WTC11 (cell line): ENCODE measurements around the gene RNGTT. TPM values are rescaled to one million over a fixed set of nuclear protein-coding genes. Genes with fewer than 3 reads are reported as not detected.

Source experiments
- ATAC-seq: fragments of 200-7000 bp; cut with Tn5 transposase; 2 replicates; pipeline ENCODE4 v1.10.0; 2021; ENCODE audit warnings: mild to moderate bottlenecking, moderate library complexity
- CTCF ChIA-PET: fragments of 300-600 bp; sonication (Branson Sonifier 250); formaldehyde crosslinking; loops from one replicate; lab custom pipeline; 2021; ENCODE audit warnings: antibody characterized with exemption; lab: Charles Lee
- POLR2A ChIA-PET: fragments of 350-600 bp; sonication (Branson Sonifier 250); formaldehyde crosslinking; loops from one replicate; lab custom pipeline; 2021; ENCODE audit warnings: antibody characterized with exemption; lab: Charles Lee
- DNase-seq: peaks from one replicate; pipeline ENCODE4 v3.0.0; 2021; ENCODE audit warnings: low spot score
- H3K27ac Mint-ChIP-seq: 2 replicates; pipeline ENCODE4 v1.8.0; 2021; ENCODE audit warnings: mixed read lengths
- H3K27me3 Mint-ChIP-seq: 2 replicates; pipeline ENCODE4 v1.8.0; 2021; ENCODE audit warnings: low read depth, mild to moderate bottlenecking, moderate library complexity, mixed read lengths
- H3K36me3 Mint-ChIP-seq: 2 replicates; pipeline ENCODE4 v1.8.0; 2021; ENCODE audit warnings: mixed read lengths
- H3K4me1 Mint-ChIP-seq: 2 replicates; pipeline ENCODE4 v1.8.0; 2022; ENCODE audit warnings: mixed read lengths
- H3K4me3 Mint-ChIP-seq: 2 replicates; pipeline ENCODE4 v1.8.0; 2021; ENCODE audit warnings: mild to moderate bottlenecking, moderate library complexity, mixed read lengths
- H3K9me3 Mint-ChIP-seq: 2 replicates; pipeline ENCODE4 v1.8.0; 2021; ENCODE audit warnings: mixed read lengths
- AFF4 ChIP-seq: sonication (generic); formaldehyde crosslinking; IDR thresholded peaks from 2 replicates; pipeline ENCODE4 v1.8.1; 2023; ENCODE audit warnings: mild to moderate bottlenecking, missing genetic modification reagents, borderline replicate concordance
- ATF3 ChIP-seq: sonication (generic); formaldehyde crosslinking; conservative IDR thresholded peaks from 2 replicates; pipeline ENCODE4 v1.8.1; 2022; ENCODE audit warnings: mild to moderate bottlenecking, missing genetic modification reagents
- ATF6 ChIP-seq: sonication (generic); formaldehyde crosslinking; IDR thresholded peaks from 2 replicates; pipeline ENCODE4 v1.8.1; 2023; ENCODE audit warnings: mild to moderate bottlenecking, missing genetic modification reagents
- CREB1 ChIP-seq: sonication (generic); formaldehyde crosslinking; IDR thresholded peaks from 2 replicates; pipeline ENCODE4 v1.8.0; 2023; ENCODE audit warnings: mild to moderate bottlenecking, missing genetic modification reagents
- FOXJ3 ChIP-seq: sonication (generic); formaldehyde crosslinking; IDR thresholded peaks from 2 replicates; pipeline ENCODE4 v1.9.0; 2021; ENCODE audit warnings: missing genetic modification reagents, mild to moderate bottlenecking, borderline replicate concordance
- IRF1 ChIP-seq: sonication (generic); formaldehyde crosslinking; IDR thresholded peaks from 2 replicates; pipeline ENCODE4 v1.8.0; 2023; ENCODE audit warnings: missing genetic modification reagents
- KAT7 ChIP-seq: sonication (generic); formaldehyde crosslinking; IDR thresholded peaks from 2 replicates; pipeline ENCODE4 v1.8.1; 2023; ENCODE audit warnings: missing genetic modification reagents, mild to moderate bottlenecking, borderline replicate concordance
- NFE2L1 ChIP-seq: sonication (generic); formaldehyde crosslinking; IDR thresholded peaks from 2 replicates; pipeline ENCODE4 v1.8.1; 2023; ENCODE audit warnings: missing genetic modification reagents
- RORB ChIP-seq: fragments of 250-450 bp; sonication (Bioruptor Pico); IDR thresholded peaks from 2 replicates; pipeline ENCODE4 v1.9.0; 2021; ENCODE audit warnings: mild to moderate bottlenecking
- SMAD4 ChIP-seq: sonication (generic); formaldehyde crosslinking; IDR thresholded peaks from 2 replicates; pipeline ENCODE4 v1.8.0; 2022; ENCODE audit warnings: mild to moderate bottlenecking, missing genetic modification reagents
- ZBTB43 ChIP-seq: sonication (generic); formaldehyde crosslinking; IDR thresholded peaks from 2 replicates; pipeline ENCODE4 v1.8.1; 2023; ENCODE audit warnings: mild to moderate bottlenecking, missing genetic modification reagents
- ZNF232 ChIP-seq: sonication (generic); formaldehyde crosslinking; IDR thresholded peaks from 2 replicates; pipeline ENCODE4 v1.8.0; 2022; ENCODE audit warnings: mild to moderate bottlenecking, missing genetic modification reagents
- ZNF512 ChIP-seq: sonication (generic); formaldehyde crosslinking; IDR thresholded peaks from 2 replicates; pipeline ENCODE4 v1.8.1; 2022; ENCODE audit warnings: missing genetic modification reagents, borderline replicate concordance
- ZNF532 ChIP-seq: fragments of 250-450 bp; sonication (Bioruptor Pico); IDR thresholded peaks from 2 replicates; pipeline ENCODE4 v1.9.0; 2021; ENCODE audit warnings: mild to moderate bottlenecking, borderline replicate concordance
- ZSCAN18 ChIP-seq: fragments of 250-450 bp; sonication (Bioruptor Pico); IDR thresholded peaks from 2 replicates; pipeline ENCODE4 v2.1.2; 2022; ENCODE audit warnings: mild to moderate bottlenecking, moderate library complexity
- total RNA-seq: library from RNA; stranded (reverse); gene quantifications from 3 replicates; pipeline ENCODE4 v1.2.3, GENCODE V29; 2021

The RNGTT gene
- total RNA-seq, 1 experiment from 2014 or later, result 20.4 TPM

GRCh38 chr6:88858455-88858854 lies 105.0 kb downstream of the RNGTT start:
- POLR2A ChIA-PET, result no interaction called here
- no peak overlapping the region for H3K4me3 Mint-ChIP-seq
- no peaks in the 10 kb centered on the region for H3K36me3 Mint-ChIP-seq
- H3K27ac Mint-ChIP-seq, result no peak overlapping the region
- H3K9me3 Mint-ChIP-seq, result no peaks in the 10 kb centered on the region
- no peaks in the 10 kb centered on the region for H3K4me1 Mint-ChIP-seq
- no peaks in the 10 kb centered on the region for H3K27me3 Mint-ChIP-seq
- no peak for ATAC-seq
- no peak for TF ChIP-seq ZSCAN18 (CRISPR knock-in tag)
- TF ChIP-seq SMAD4, result no peak
- no peak for TF ChIP-seq IRF1 (CRISPR knock-in tag)
- TF ChIP-seq ATF6, result no peak
- CTCF ChIA-PET, result no interaction called here
- no peak for DNase-seq

GRCh38 chr6:88856566-88856965 lies 106.9 kb downstream of the RNGTT start:
- H3K4me3 Mint-ChIP-seq, result no peak overlapping the region
- H3K9me3 Mint-ChIP-seq, result no peaks in the 10 kb centered on the region
- ATAC-seq, result no peak
- DNase-seq, result no peak
- TF ChIP-seq ZNF232, result no peak
- ChIA-PET CTCF (interaction anchor here (1.5 kb wide), 1 partner anchor 43 kb away, joined by 3 read pairs; no protein-coding TSS in a partner anchor), POLR2A (no interaction called here)
- H3K27ac Mint-ChIP-seq, result no peak overlapping the region
- H3K36me3 Mint-ChIP-seq, result no peaks in the 10 kb centered on the region
- H3K4me1 Mint-ChIP-seq, result no peaks in the 10 kb centered on the region
- no peaks in the 10 kb centered on the region for H3K27me3 Mint-ChIP-seq

- ChIA-PET CTCF (interaction anchor here (1.5 kb wide), 1 partner anchor 44 kb away, joined by 3 read pairs; no protein-coding TSS in a partner anchor), POLR2A (no interaction called here)
- no peaks in the 10 kb centered on the region for H3K36me3 Mint-ChIP-seq
- H3K27me3 Mint-ChIP-seq, result no peaks in the 10 kb centered on the region
- no peak overlapping the region for H3K27ac Mint-ChIP-seq
- H3K4me3 Mint-ChIP-seq, result no peak overlapping the region
- ATAC-seq (no peak), DNase-seq (no peak)
- H3K4me1 Mint-ChIP-seq, result no peaks in the 10 kb centered on the region
- no peaks in the 10 kb centered on the region for H3K9me3 Mint-ChIP-seq
- TF ChIP-seq FOXJ3 (CRISPR knock-in tag), result no peak
- TF ChIP-seq ATF3 (CRISPR knock-in tag), result no peak
- no peak for TF ChIP-seq ZNF532 (CRISPR knock-in tag)
- no peak for TF ChIP-seq NFE2L1 (CRISPR knock-in tag)
- no peak for TF ChIP-seq KAT7 (CRISPR knock-in tag)
- TF ChIP-seq ZBTB43, result no peak
- no peak for TF ChIP-seq AFF4 (CRISPR knock-in tag)
- no peak for TF ChIP-seq ZNF512 (CRISPR knock-in tag)
- TF ChIP-seq ZNF232, result no peak
- no peak for TF ChIP-seq RORB
- TF ChIP-seq CREB1 (CRISPR knock-in tag), result no peak
Observed at GRCh38 chr6:88855541-88856147, 107.8 kb downstream of the RNGTT start.
